D721Med (cell line): Measurements from ENCODE around the gene CD36.

ENCODE experiments used
- DNase-seq: peaks from one replicate; pipeline ENCODE4 v3.0.0; 2011; ENCODE audit warnings: low spot score; ENCODE audit not compliant: insufficient read length
- FAIRE-seq: peaks from 2 replicates; lab custom pipeline; 2011; peaks lifted over from hg19 to GRCh38; lab: Jason Lieb, UNC
- CTCF ChIP-seq: IDR thresholded peaks from 2 replicates; pipeline ENCODE4 v1.5.1; 2012; ENCODE audit warnings: mild to moderate bottlenecking, control low read depth; ENCODE audit not compliant: insufficient read depth; ENCODE audit errors: missing control alignments

Gene CD36

GRCh38 chr7:80600046-80600445 is 38.4 kb upstream of the CD36 start:
- FAIRE-seq (no peak), DNase-seq (no peak)
- no peak for TF ChIP-seq CTCF

- DNase-seq = no peak
- TF ChIP-seq CTCF = no peak
- no peak for FAIRE-seq
Measured at GRCh38 chr7:80601999-80602398, 36.4 kb upstream of the CD36 start.

- FAIRE-seq = no peak
- DNase-seq = no peak
- no peak for TF ChIP-seq CTCF
Measured at GRCh38 chr7:80603940-80604339, 34.5 kb upstream of the CD36 start.

GRCh38 chr7:80604436-80604835 is 34.0 kb upstream of the CD36 start:
- FAIRE-seq = no peak
- no peak for DNase-seq
- TF ChIP-seq CTCF = no peak

GRCh38 chr7:80607136-80607535 is 31.3 kb upstream of the CD36 start:
- FAIRE-seq (no peak), DNase-seq (no peak)
- TF ChIP-seq CTCF = no peak

GRCh38 chr7:80608336-80608735 is 30.1 kb upstream of the CD36 start:
- DNase-seq = no peak
- TF ChIP-seq CTCF = no peak
- no peak for FAIRE-seq

GRCh38 chr7:80609751-80610150 is 28.7 kb upstream of the CD36 start:
- no peak for DNase-seq
- no peak for TF ChIP-seq CTCF
- FAIRE-seq = no peak
